OCI-M1 (cell line): ENCODE measurements around the gene ZNF700.
A peak's percentile ranks its signal among the peaks of the same experiment; 100 is the strongest.
"Not testable (repeated sequence)": the region's sequence is repeated elsewhere in the genome, so short reads cannot be mapped to it uniquely, and the experiment has no call there.

ENCODE experiments used
- DNase-seq: peaks from one replicate; lab custom pipeline; 2025; lab: John Stamatoyannopoulos, UW

The ZNF700 gene

DNA sequence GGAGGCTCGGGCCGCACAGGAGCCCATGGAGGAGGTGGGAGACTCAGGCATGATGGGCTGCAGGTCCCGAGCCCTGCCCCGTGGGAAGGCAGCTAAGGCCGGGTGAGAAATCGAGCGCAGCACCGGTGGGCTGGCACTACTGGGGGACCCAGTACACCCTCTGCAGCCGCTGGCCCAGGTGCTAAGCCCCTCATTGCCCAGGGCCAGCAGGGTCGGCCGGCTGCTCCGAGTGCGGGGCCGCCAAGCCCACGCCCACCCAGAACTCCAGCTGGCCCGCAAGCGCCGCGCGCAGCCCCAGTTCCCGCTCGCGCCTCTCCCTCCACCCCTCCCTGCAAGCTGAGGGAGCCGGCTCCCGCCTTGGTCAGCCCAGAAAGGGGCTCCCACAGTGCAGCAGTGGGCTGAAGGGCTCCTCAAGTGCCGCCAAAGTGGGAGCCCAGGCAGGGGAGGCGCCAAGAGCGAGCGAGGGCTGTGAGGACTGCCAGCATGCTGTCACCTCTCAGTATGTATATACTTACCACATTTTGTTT lies 16.5 kb downstream of the ZNF700 start:
- DNase-seq: not testable (repeated sequence)

- DNase-seq: no peak
Measured at GRCh38 chr19:11942008-11942842, 17.3 kb downstream of the ZNF700 start.

GRCh38 chr19:11942843-11943108 lies 17.9 kb downstream of the ZNF700 start:
- peak; percentile 88 for DNase-seq

- no peak for DNase-seq
Measured at GRCh38 chr19:11944656-11945055, 19.7 kb downstream of the ZNF700 start.

DNA sequence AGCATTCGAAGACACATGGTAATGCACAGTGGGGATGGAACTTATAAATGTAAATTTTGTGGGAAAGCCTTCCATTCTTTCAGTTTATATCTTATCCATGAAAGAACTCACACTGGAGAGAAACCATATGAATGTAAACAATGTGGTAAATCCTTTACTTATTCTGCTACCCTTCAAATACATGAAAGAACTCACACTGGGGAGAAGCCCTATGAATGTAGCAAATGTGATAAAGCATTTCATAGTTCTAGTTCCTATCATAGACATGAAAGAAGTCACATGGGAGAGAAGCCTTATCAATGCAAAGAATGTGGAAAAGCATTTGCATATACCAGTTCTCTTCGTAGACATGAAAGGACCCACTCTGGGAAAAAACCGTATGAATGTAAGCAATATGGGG lies 23.7 kb downstream of the ZNF700 start:
- DNase-seq: no peak

- peak; percentile 70 for DNase-seq
Measured at GRCh38 chr19:11949201-11949600, 24.3 kb downstream of the ZNF700 start.

- peak; percentile 50 for DNase-seq
Measured at GRCh38 chr19:11949614-11950080, 24.7 kb downstream of the ZNF700 start.

GRCh38 chr19:11950312-11950711 lies 25.4 kb downstream of the ZNF700 start:
- DNase-seq: no peak

DNA sequence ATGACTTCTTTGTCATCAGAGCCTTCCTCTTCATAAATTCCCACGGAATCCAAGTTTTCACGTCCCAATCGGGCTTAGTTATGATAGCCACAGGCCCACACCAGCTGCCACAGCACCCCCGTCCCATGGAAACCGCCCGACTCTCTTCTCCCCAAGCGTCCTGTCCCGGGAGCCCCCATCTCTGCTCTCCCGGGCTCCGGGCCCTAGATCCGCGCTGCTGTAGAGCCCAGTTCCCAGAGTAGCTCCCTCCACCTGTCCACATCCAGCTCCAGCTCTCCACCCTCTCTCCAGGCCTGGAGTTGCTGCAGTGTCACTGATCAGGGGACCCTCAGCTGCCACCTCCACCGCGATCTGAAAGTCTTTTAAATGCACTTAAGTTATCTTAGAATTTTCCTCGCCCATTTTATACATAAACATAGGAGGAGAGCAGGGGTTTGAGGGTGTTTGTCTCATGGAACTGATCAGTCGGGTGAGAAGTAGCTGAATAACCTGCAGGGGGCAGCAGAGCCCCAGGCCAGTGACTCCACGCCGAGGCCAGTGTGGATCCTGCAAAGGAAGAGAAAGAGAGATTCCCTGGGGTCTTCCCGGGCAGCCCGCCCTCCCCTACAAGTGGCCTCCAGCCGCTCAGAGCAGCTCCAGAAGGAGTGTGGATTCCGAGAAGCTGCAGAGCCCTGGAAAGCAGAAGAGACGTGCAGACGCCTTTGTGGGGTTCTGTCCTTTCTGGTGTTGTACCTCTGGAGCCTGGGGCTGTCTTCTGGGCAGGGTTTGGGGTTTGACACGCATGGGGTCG lies 38.9 kb downstream of the ZNF700 start:
- DNase-seq: peak; percentile 95

DNA sequence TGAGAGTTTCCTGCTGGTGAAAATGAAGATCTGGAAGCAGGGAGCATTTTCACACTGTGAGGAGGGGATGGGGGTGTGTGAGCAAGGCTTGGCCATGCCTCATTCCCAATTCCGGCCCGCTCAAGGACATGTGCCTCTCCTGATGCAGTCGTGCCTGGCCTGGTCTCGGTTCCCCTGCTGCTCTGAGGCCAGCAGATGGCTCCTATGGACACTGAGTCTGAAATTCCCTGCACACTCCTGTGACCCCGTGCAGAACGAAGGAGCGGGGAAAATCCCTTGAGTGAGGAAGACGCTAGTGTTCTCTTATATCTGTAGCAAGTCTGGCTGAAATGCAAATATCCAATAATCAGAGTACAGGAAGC lies 39.6 kb downstream of the ZNF700 start:
- no peak for DNase-seq

- peak; percentile 100 for DNase-seq
Measured at GRCh38 chr19:11964858-11965645, 40.1 kb downstream of the ZNF700 start, which contains the start of gene ZNF763. ZNF763 (plus strand) TSS chr19:11965040; CDS start chr19:11965209, 169 bp downstream.

DNA sequence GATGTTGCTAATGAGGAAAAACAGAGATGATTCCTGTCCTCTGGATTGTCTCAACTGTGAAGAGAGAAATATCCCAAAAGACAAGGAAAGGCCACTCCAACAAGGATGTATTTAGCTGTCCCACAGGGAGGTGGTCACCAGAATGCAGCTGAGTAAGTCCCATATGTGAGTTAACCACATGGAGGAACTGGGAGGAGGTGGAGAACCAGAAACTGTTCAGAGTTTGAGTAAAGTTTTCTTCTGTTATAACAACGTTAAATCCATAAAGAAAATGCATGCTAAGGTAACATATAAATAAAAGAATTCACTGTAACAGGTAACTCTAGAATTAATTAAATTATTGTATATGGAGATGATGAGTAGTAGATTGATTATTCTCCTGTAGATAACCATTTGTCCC lies 45.3 kb downstream of the ZNF700 start:
- no peak for DNase-seq

GRCh38 chr19:11971041-11971440 lies 46.1 kb downstream of the ZNF700 start:
- peak; percentile 90 for DNase-seq

GRCh38 chr19:11973019-11973810 lies 48.3 kb downstream of the ZNF700 start:
- no peak for DNase-seq

GRCh38 chr19:11978492-11979100 lies 53.7 kb downstream of the ZNF700 start:
- DNase-seq: no peak

DNA sequence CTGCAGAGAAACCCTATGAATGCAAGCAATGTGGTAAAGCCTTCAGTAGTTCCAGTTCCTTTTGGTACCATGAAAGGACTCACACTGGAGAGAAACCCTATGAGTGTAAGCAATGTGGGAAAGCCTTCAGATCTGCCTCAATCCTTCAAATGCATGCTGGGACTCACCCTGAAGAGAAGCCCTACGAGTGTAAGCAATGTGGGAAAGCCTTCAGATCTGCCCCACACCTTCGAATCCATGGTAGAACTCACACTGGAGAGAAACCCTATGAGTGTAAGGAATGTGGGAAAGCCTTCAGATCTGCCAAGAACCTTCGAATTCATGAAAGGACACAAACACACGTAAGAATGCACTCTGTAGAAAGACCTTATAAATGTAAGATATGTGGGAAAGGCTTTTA lies 54.6 kb downstream of the ZNF700 start:
- no peak for DNase-seq

- DNase-seq: no peak
Measured at GRCh38 chr19:11982526-11982925, 57.6 kb downstream of the ZNF700 start.

DNA sequence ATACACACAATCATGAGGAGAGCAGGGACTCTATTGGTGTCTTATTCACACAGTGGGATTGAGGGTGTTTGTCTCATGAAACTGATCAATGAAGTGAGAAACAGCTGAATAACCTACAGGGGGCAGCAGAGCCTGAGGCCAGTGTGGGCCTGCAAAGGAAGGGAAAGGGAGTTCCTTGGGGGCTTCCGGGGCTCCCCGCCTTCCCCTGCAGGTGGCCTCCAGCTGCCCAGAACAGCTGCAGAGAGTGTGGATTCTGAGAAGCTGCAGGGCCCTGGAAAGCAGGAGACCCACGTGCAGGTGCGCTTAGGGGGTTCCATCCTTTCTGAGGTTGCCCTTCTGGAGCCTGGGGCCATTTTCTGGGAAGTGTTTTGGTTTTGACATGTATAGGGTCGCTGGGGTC lies 60.1 kb downstream of the ZNF700 start:
- DNase-seq: peak; percentile 73

DNA sequence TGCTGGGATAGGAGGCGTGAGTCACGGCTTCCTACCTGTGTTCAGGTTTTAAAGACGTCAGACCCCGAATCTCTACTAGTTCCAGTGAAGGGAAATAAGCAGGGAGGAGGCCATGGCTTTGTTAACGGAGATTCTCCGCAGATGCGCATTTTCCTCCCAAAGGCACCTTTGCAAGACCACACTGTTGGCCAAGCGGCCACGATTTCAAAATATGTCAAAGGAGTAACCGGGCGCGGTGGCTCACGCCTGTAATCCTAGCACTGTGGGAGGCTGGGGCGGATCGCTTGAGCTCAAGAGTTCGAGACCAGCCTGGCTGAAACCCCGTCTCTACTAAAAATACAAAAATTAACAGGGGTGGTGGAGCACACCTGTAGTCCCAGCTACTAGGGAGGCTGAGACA lies 61.8 kb downstream of the ZNF700 start:
- no peak for DNase-seq

DNA sequence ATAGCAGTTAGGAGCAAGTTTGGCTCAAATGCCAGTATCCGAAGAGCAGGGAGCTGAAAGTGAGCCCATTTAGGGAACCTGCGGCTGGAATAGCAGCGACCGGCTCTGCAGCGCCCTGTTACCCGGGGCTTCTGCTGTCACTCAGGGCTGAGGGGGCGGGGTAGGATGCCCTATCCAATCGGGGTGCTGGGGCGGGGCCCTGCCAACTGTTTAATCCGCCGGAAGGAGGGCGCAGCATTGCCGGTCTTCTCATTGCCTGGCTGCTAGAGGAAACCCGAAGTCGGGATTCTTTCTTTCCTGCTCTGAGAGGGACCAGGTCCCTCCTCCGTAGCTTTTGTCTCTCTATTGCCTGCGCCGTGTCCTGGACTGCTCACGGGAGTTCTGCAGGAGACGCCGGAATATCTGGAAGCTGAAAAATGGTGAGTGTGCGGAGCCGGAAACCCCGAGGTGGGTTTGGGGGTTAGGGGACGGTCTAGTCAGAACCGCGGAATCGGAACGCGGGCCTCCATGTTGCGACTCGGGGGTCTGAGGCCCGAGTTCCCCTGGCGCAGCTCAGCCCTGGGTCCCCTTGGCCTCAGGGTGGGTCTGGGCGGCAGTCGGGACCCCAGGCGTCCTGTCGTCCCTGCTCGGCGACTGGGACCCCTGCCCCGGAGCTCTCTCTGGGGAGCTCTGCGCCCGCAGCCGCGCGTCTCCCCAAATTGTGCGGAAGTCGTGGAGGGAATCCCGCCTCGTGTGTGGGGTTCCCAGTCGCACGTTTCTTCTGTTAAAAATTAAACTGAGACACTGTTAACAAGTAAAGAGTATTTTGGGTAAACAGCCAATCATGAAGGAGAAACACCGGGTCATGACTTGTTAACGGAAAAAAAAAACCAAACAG lies 62.7 kb downstream of the ZNF700 start:
- peak; percentile 100 for DNase-seq
